ENCODE data around the gene IGLL5. TPM values are rescaled to one million over a fixed set of nuclear protein-coding genes. Genes with fewer than 3 reads are reported as not detected.

The IGLL5 gene
- total RNA-seq, 3 donors from 2014 or later: 11.1 to 41.3 TPM; not detected in 1

- no peaks in the 10 kb centered on the region for H3K4me1 ChIP-seq
- intact Hi-C loops (cut with DNase I; ENCODE audit: low total_unique reads): no loop called here
- H3K4me3 ChIP-seq: no peak overlapping the region
- no peaks in the 10 kb centered on the region for H3K36me3 ChIP-seq
- peaks cover 0 to 10% of the 10 kb centered on the region in 2 donors for H3K27me3 ChIP-seq
- TF ChIP-seq CTCF (IDR thresholded peaks at IDR 0.05): no peak
- no peak for TF ChIP-seq POLR2AphosphoS5 (IDR thresholded peaks at IDR 0.05)
- TF ChIP-seq POLR2A (IDR thresholded peaks at IDR 0.05): no peak
- no peak for DNase-seq (ENCODE audit: low spot score in 2 of 2)
- H3K9me3 ChIP-seq: no peaks in the 10 kb centered on the region
- H3K27ac ChIP-seq: no peak overlapping the region
These were observed 26.4 kb downstream of the IGLL5 start for GRCh38 chr22:22913989-22914388.

- H3K4me3 ChIP-seq: no peak overlapping the region
- H3K27ac ChIP-seq: no peak overlapping the region
- no peaks in the 10 kb centered on the region for H3K9me3 ChIP-seq
- intact Hi-C loops (cut with DNase I; ENCODE audit: low total_unique reads): no loop called here
- no peak for DNase-seq (ENCODE audit: low spot score in 2 of 2)
- no peaks in the 10 kb centered on the region for H3K4me1 ChIP-seq
- H3K36me3 ChIP-seq: no peaks in the 10 kb centered on the region
- peaks cover 0 to 4% of the 10 kb centered on the region in 2 donors for H3K27me3 ChIP-seq
- no peak for TF ChIP-seq POLR2A (IDR thresholded peaks at IDR 0.05)
- TF ChIP-seq POLR2AphosphoS5 (IDR thresholded peaks at IDR 0.05): no peak
- no peak for TF ChIP-seq CTCF (IDR thresholded peaks at IDR 0.05)
These were observed 27.4 kb downstream of the IGLL5 start for GRCh38 chr22:22914726-22915669.

GRCh38 chr22:22915670-22916035 lies 28.0 kb downstream of the IGLL5 start:
- DNase-seq (ENCODE audit: low spot score in 2 of 2): no peak
- TF ChIP-seq POLR2A (IDR thresholded peaks at IDR 0.05): no peak
- no peaks in the 10 kb centered on the region for H3K27me3 ChIP-seq
- H3K4me3 ChIP-seq: no peak overlapping the region
- H3K9me3 ChIP-seq: no peaks in the 10 kb centered on the region
- no peak overlapping the region for H3K27ac ChIP-seq
- no peaks in the 10 kb centered on the region for H3K4me1 ChIP-seq
- no peaks in the 10 kb centered on the region for H3K36me3 ChIP-seq
- intact Hi-C loops (cut with DNase I; ENCODE audit: low total_unique reads): no loop called here

GRCh38 chr22:22916215-22916951 lies 28.8 kb downstream of the IGLL5 start:
- Histone ChIP-seq H3K27ac (no peak overlapping the region), H3K36me3 (no peaks in the 10 kb centered on the region), H3K4me3 (no peak overlapping the region), H3K9me3 (no peaks in the 10 kb centered on the region), H3K4me1 (no peaks in the 10 kb centered on the region), H3K27me3 (no peaks in the 10 kb centered on the region)
- no peak for TF ChIP-seq CTCF (IDR thresholded peaks at IDR 0.05)
- TF ChIP-seq POLR2A (IDR thresholded peaks at IDR 0.05): no peak
- no peak for DNase-seq (ENCODE audit: low spot score in 2 of 2)
- intact Hi-C loops (cut with DNase I; ENCODE audit: low total_unique reads): no loop called here

GRCh38 chr22:22916952-22917290 lies 29.3 kb downstream of the IGLL5 start:
- H3K27ac ChIP-seq: no peak overlapping the region
- H3K4me3 ChIP-seq: no peak overlapping the region
- H3K9me3 ChIP-seq: no peaks in the 10 kb centered on the region
- intact Hi-C loops (cut with DNase I; ENCODE audit: low total_unique reads): no loop called here
- H3K36me3 ChIP-seq: no peaks in the 10 kb centered on the region
- DNase-seq (ENCODE audit: low spot score in 2 of 2): no peak
- TF ChIP-seq POLR2AphosphoS5 (IDR thresholded peaks at IDR 0.05): no peak
- no peak for TF ChIP-seq CTCF (IDR thresholded peaks at IDR 0.05)
- TF ChIP-seq POLR2A (IDR thresholded peaks at IDR 0.05): no peak
- no peaks in the 10 kb centered on the region for H3K4me1 ChIP-seq
- no peaks in the 10 kb centered on the region for H3K27me3 ChIP-seq
